OCI-LY3 (cell line): ENCODE measurements around the gene CUX1.

Source experiments
- H2AFZ ChIP-seq: fragments of 200-600, 300-600 bp; shearing (Covaris generic); 2 replicates; pipeline ENCODE4 v1.6.0; 2014; ENCODE audit warnings: antibody characterized with exemption, low read depth, low read length
- H3K27ac ChIP-seq: fragments of 200-600, 300-600 bp; sonication (generic); 2 replicates; pipeline ENCODE4 v1.5.1; 2014; ENCODE audit warnings: mild to moderate bottlenecking, low read length, moderate library complexity, mixed read lengths
- H3K27me3 ChIP-seq: fragments of 200-600, 300-600 bp; sonication (generic); 2 replicates; pipeline ENCODE4 v1.6.1; 2014; ENCODE audit warnings: low read depth, low read length, mixed read lengths
- H3K36me3 ChIP-seq: fragments of 200-600, 300-600 bp; sonication (generic); replicated peaks from 2 replicates; pipeline ENCODE3; 2014; ENCODE audit warnings: low read depth, low read length, mixed read lengths
- H3K4me1 ChIP-seq: fragments of 300-600, 200-600 bp; sonication (generic); 2 replicates; pipeline ENCODE4 v1.6.1; 2014; ENCODE audit warnings: low read length, mixed read lengths
- H3K4me2 ChIP-seq: fragments of 200-600, 300-600 bp; sonication (generic); 2 replicates; pipeline ENCODE4 v1.6.1; 2014; ENCODE audit warnings: low read length, mixed read lengths
- H3K4me3 ChIP-seq: fragments of 300-600, 200-600 bp; sonication (generic); 2 replicates; pipeline ENCODE4 v1.5.1; 2014; ENCODE audit warnings: antibody characterized with exemption, mild to moderate bottlenecking, low read length, moderate library complexity
- H3K79me2 ChIP-seq: fragments of 300-600, 200-600 bp; shearing (Covaris generic); 2 replicates; pipeline ENCODE4 v1.6.1; 2014; ENCODE audit warnings: mild to moderate bottlenecking, low read length, mixed read lengths
- H3K9ac ChIP-seq: fragments of 300-600, 200-600 bp; shearing (Covaris generic); 2 replicates; pipeline ENCODE4 v1.6.0; 2014; ENCODE audit warnings: mild to moderate bottlenecking, low read length, moderate library complexity
- H3K9me3 ChIP-seq: fragments of 200-600, 300-600 bp; shearing (Covaris generic); 2 replicates; pipeline ENCODE4 v1.6.1; 2014; ENCODE audit warnings: low read length, mixed read lengths; ENCODE audit not compliant: insufficient read depth
- H4K20me1 ChIP-seq: fragments of 200-600, 300-600 bp; sonication (generic); 2 replicates; pipeline ENCODE4 v1.6.1; 2016; ENCODE audit warnings: low read length, mixed read lengths; ENCODE audit not compliant: insufficient read depth
- CTCF ChIP-seq: fragments of 200-600, 300-600 bp; sonication (generic); IDR thresholded peaks from 2 replicates; pipeline ENCODE4 v1.5.1; 2014; ENCODE audit warnings: antibody characterized with exemption, low read length, low read depth
- EZH2phosphoT487 ChIP-seq: fragments of 200-600 bp; shearing (Covaris generic); IDR thresholded peaks from 2 replicates; pipeline ENCODE4 v1.6.1; 2018; ENCODE audit warnings: antibody characterized with exemption, mixed run types, low read depth

CUX1 gene

GRCh38 chr7:102096706-102097427, 279.4 kb downstream of the CUX1 start:
- H3K4me2 ChIP-seq = no peak overlapping the region
- 0 out of 2 replicates have a peak, but pooled peaks cover 3% of the 10 kb centered on the region for H4K20me1 ChIP-seq
- no peak overlapping the region for H3K27ac ChIP-seq
- TF ChIP-seq EZH2phosphoT487 (no peak), CTCF (no peak)
- no peak overlapping the region for H3K4me3 ChIP-seq
- no peak overlapping the region for H2AFZ ChIP-seq
- H3K36me3 ChIP-seq = peaks cover 6% of the 10 kb centered on the region
- no peaks in the 10 kb centered on the region for H3K9me3 ChIP-seq
- H3K79me2 ChIP-seq = no peaks in the 10 kb centered on the region
- H3K27me3 ChIP-seq = no peaks in the 10 kb centered on the region
- no peak overlapping the region for H3K9ac ChIP-seq
- no peaks in the 10 kb centered on the region for H3K4me1 ChIP-seq

- H3K4me1 ChIP-seq = no peaks in the 10 kb centered on the region
- TF ChIP-seq EZH2phosphoT487 = no peak
- no peak for TF ChIP-seq CTCF
- no peak overlapping the region for H3K4me2 ChIP-seq
These were observed 280.3 kb downstream of the CUX1 start for GRCh38 chr7:102097601-102098161.

GRCh38 chr7:102098986-102099385, 281.6 kb downstream of the CUX1 start:
- H2AFZ ChIP-seq = no peak overlapping the region
- H3K9me3 ChIP-seq = no peaks in the 10 kb centered on the region
- no peak overlapping the region for H3K4me3 ChIP-seq
- no peak overlapping the region for H3K27ac ChIP-seq
- H3K36me3 ChIP-seq = peaks cover 6% of the 10 kb centered on the region
- no peaks in the 10 kb centered on the region for H3K79me2 ChIP-seq
- TF ChIP-seq EZH2phosphoT487 (no peak), CTCF (no peak)
- 0 out of 2 replicates have a peak, but pooled peaks cover 3% of the 10 kb centered on the region for H4K20me1 ChIP-seq
- H3K4me2 ChIP-seq = no peak overlapping the region
- no peaks in the 10 kb centered on the region for H3K4me1 ChIP-seq
- H3K9ac ChIP-seq = no peak overlapping the region
- no peaks in the 10 kb centered on the region for H3K27me3 ChIP-seq

More at GRCh38 chr7:102097601-102098161, 280.3 kb downstream of the CUX1 start:
- Histone ChIP-seq H3K9ac (no peak overlapping the region), H3K27me3 (no peaks in the 10 kb centered on the region), H4K20me1 (0 out of 2 replicates have a peak, but pooled peaks cover 3% of the 10 kb centered on the region), H2AFZ (no peak overlapping the region), H3K79me2 (no peaks in the 10 kb centered on the region), H3K4me3 (no peak overlapping the region), H3K36me3 (peaks cover 6% of the 10 kb centered on the region), H3K27ac (no peak overlapping the region), H3K9me3 (no peaks in the 10 kb centered on the region)

- Histone ChIP-seq H2AFZ (no peak overlapping the region), H3K9me3 (no peaks in the 10 kb centered on the region), H3K27ac (no peak overlapping the region), H3K9ac (no peak overlapping the region), H3K79me2 (no peaks in the 10 kb centered on the region), H3K27me3 (no peaks in the 10 kb centered on the region), H3K4me1 (no peaks in the 10 kb centered on the region), H3K36me3 (peaks cover 8% of the 10 kb centered on the region), H3K4me3 (no peak overlapping the region), H4K20me1 (no peaks in the 10 kb centered on the region), H3K4me2 (no peak overlapping the region)
- TF ChIP-seq EZH2phosphoT487 (no peak), CTCF (no peak)
These were observed 282.0 kb downstream of the CUX1 start for GRCh38 chr7:102099474-102099873.
